ENCODE data around the gene DDIAS.

Gene DDIAS

DNA sequence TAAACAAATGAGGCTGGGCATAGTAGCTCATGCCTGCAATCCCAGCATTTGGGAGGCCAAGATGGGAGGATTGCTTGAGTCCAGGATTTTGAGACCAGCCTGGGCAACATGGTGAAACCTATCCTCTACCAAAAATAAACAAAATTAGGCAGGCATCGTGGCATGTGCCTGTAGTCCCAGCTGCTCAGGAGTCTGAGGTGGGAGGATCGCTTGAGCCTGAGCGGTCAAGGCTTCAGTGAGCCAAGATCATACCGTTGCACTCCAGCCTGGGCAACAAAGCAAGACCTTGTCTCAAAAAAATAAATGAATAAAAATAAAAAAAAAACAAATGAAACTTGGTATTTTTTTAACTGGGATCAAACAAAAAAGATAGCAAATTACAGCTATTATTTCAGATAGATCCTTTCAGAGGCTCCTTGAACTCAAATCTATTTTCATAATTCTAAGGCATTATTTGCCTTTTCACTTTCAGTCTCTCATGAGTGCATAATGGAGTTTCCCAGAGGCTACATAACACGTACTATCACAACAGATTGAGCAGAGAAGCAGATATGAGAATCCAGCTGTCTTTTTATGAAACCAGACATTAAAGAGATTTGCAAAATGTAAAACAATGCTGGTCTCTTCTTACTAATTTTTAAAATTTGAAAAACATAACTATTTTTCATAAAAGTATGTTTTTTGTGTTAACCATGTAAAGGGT is 23.1 kb downstream of the DDIAS start:
- TF ChIP-seq SIN3A (IDR thresholded peaks at IDR 0.05; ENCODE audit: borderline replicate concordance, insufficient read depth, low read length) (no peak), TAF1 (IDR thresholded peaks at IDR 0.05; ENCODE audit: borderline replicate concordance, insufficient read depth, low read length) (no peak), FOXP2 (optimal IDR thresholded peaks at IDR 0.05; ENCODE audit: borderline replicate concordance, extremely low read depth, extremely low read length, insufficient read depth) (no peak), POLR2AphosphoS5 (IDR thresholded peaks at IDR 0.05; ENCODE audit: low read depth, low read length) (no peak)
- TF ChIP-seq, protein P1, sequence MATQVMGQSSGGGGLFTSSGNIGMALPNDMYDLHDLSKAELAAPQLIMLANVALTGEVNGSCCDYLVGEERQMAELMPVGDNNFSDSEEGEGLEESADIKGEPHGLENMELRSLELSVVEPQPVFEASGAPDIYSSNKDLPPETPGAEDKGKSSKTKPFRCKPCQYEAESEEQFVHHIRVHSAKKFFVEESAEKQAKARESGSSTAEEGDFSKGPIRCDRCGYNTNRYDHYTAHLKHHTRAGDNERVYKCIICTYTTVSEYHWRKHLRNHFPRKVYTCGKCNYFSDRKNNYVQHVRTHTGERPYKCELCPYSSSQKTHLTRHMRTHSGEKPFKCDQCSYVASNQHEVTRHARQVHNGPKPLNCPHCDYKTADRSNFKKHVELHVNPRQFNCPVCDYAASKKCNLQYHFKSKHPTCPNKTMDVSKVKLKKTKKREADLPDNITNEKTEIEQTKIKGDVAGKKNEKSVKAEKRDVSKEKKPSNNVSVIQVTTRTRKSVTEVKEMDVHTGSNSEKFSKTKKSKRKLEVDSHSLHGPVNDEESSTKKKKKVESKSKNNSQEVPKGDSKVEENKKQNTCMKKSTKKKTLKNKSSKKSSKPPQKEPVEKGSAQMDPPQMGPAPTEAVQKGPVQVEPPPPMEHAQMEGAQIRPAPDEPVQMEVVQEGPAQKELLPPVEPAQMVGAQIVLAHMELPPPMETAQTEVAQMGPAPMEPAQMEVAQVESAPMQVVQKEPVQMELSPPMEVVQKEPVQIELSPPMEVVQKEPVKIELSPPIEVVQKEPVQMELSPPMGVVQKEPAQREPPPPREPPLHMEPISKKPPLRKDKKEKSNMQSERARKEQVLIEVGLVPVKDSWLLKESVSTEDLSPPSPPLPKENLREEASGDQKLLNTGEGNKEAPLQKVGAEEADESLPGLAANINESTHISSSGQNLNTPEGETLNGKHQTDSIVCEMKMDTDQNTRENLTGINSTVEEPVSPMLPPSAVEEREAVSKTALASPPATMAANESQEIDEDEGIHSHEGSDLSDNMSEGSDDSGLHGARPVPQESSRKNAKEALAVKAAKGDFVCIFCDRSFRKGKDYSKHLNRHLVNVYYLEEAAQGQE (IDR thresholded peaks at IDR 0.05; ENCODE audit: insufficient read depth in 1 of 2, low read depth in 2 of 2, low read length in 2 of 2): no peak

DNA sequence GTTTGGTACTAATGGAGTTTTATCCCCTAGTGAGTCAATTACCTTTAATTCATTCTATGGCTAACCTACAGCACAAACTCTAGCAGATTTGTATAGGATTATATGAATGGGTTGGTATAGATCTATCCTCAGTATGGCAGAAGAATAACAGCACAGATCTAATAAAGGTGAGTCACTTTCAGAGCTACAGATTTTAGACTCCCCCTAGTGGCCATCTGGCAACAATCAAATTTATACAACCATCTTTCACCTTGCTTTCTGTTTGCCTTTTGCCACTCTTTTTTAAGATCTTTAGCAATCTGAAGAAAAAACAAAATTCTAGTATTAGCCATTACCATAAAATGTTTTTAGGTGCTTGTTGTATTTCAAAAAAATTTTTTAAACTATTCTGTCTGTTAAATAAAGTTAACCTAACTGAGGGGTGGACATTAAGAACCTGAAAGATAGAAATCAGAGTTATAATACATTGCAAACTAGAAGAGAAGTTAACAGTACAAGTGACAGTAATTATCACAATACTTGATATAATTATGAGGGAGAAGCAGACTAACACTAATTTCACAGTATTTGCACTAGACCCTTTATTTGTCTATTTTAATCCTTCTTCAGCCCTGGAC is 25.8 kb downstream of the DDIAS start:
- TF ChIP-seq SIN3A (IDR thresholded peaks at IDR 0.05; ENCODE audit: borderline replicate concordance, insufficient read depth, low read length) (no peak), TAF1 (IDR thresholded peaks at IDR 0.05; ENCODE audit: borderline replicate concordance, insufficient read depth, low read length) (no peak), POLR2AphosphoS5 (IDR thresholded peaks at IDR 0.05; ENCODE audit: low read depth, low read length) (no peak), FOXP2 (optimal IDR thresholded peaks at IDR 0.05; ENCODE audit: borderline replicate concordance, extremely low read depth, extremely low read length, insufficient read depth) (no peak)
- TF ChIP-seq, protein P1 (IDR thresholded peaks at IDR 0.05; ENCODE audit: insufficient read depth in 1 of 2, low read depth in 2 of 2, low read length in 2 of 2): no peak

DNA sequence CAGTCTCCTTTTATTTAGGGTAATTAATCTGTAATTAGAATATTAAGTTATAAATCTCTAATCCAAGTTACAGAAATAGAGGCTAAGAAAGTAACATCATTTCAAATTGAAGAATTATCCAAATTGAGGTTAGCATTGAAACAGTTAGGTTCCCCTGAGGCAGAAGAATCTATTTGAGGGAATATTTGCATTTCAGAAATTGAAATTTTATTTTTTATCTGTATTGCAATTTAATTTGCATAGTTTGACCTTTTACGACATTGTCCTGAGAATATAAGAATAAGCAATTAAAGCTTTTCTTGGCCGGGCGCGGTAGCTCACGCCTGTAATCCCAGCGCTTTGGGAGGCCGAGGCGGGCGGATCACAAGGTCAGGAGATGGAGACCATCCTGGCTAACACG is 27.6 kb downstream of the DDIAS start:
- no peak for TF ChIP-seq TAF1 (IDR thresholded peaks at IDR 0.05; ENCODE audit: borderline replicate concordance, insufficient read depth, low read length)
- TF ChIP-seq, protein P1 (IDR thresholded peaks at IDR 0.05; ENCODE audit: insufficient read depth in 1 of 2, low read depth in 2 of 2, low read length in 2 of 2): no peak
- no peak for TF ChIP-seq POLR2AphosphoS5 (IDR thresholded peaks at IDR 0.05; ENCODE audit: low read depth, low read length)
- TF ChIP-seq FOXP2 (optimal IDR thresholded peaks at IDR 0.05; ENCODE audit: borderline replicate concordance, extremely low read depth, extremely low read length, insufficient read depth): no peak

DNA sequence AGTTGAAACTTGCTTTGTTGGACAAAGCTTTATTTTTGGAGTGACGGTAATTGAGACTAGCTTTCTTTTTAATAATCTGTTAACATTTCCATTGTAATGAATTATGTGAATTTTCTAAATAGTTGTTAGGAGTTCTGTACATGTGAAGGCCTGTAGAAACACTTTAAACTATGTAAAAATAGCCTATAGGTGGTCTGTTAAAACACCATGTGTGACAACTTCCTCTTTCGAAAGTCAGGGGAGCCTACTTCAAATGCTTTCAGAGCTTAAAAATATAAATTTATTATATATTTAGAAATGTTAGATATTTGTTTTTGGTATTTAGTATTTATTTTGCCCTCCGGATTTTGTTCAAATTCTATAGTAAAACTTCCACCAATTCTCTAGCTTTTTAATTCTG is 28.7 kb downstream of the DDIAS start:
- TF ChIP-seq FOXP2 (optimal IDR thresholded peaks at IDR 0.05; ENCODE audit: borderline replicate concordance, extremely low read depth, extremely low read length, insufficient read depth): no peak
- no peak for TF ChIP-seq TAF1 (IDR thresholded peaks at IDR 0.05; ENCODE audit: borderline replicate concordance, insufficient read depth, low read length)
- TF ChIP-seq SIN3A (IDR thresholded peaks at IDR 0.05; ENCODE audit: borderline replicate concordance, insufficient read depth, low read length): no peak
- no peak for TF ChIP-seq POLR2AphosphoS5 (IDR thresholded peaks at IDR 0.05; ENCODE audit: low read depth, low read length)
- TF ChIP-seq, protein P1 (IDR thresholded peaks at IDR 0.05; ENCODE audit: insufficient read depth in 1 of 2, low read depth in 2 of 2, low read length in 2 of 2): no peak

All from PFSK-1 (cell line).